ENCODE measurements around the gene ACTR3. TPM values are rescaled to one million over a fixed set of nuclear protein-coding genes. Genes with fewer than 3 reads are reported as not detected.

ACTR3 gene
- total and polyA plus RNA-seq, 2 experiments from 2014 or later: 63.7 to 137 TPM

- TF ChIP-seq ZNF331 (CRISPR knock-in tag; IDR thresholded peaks at IDR 0.05; ENCODE audit: low read depth) (no peak), CTCF (conservative IDR thresholded peaks at IDR 0.05; ENCODE audit: low read depth in 2 of 2) (no peak), EZH2phosphoT487 (IDR thresholded peaks at IDR 0.05; ENCODE audit: unreplicated experiment) (no peak), POLR2AphosphoS5 (IDR thresholded peaks at IDR 0.05; ENCODE audit: low read depth) (no peak), NANOG (IDR thresholded peaks at IDR 0.05; ENCODE audit: borderline replicate concordance) (no peak), EZH2 (IDR thresholded peaks at IDR 0.05; ENCODE audit: low read depth, unreplicated experiment) (no peak), JUNB (IDR thresholded peaks at IDR 0.05; ENCODE audit: unreplicated experiment) (no peak)
Observed at GRCh38 chr2:113972766-113973165, 82.9 kb downstream of the ACTR3 start (continued).

- Histone ChIP-seq H2AFZ (no peak overlapping the region), H3K4me1 (ENCODE audit: insufficient read depth) (no peaks in the 10 kb centered on the region), H3K9me2 (ENCODE audit: insufficient read depth) (no peaks in the 10 kb centered on the region), H3K27me3 (ENCODE audit: insufficient read depth) (no peaks in the 10 kb centered on the region), H3K36me3 (ENCODE audit: insufficient read depth) (no peaks in the 10 kb centered on the region), H3K27ac (ENCODE audit: low read depth) (no peak overlapping the region), H3F3A (replicated peaks; ENCODE audit: low read depth) (no peaks in the 10 kb centered on the region), H3K4me2 (no peak overlapping the region), H3K79me2 (replicated peaks; ENCODE audit: insufficient read depth) (no peaks in the 10 kb centered on the region), H3K4me3 (no peak overlapping the region), H4K20me1 (replicated peaks; ENCODE audit: insufficient read depth) (no peaks in the 10 kb centered on the region)
- DNase-seq (ENCODE audit: low spot score): no peak
- no peak for ATAC-seq
- H3K27ac Mint-ChIP-seq: no peak overlapping the region
- H3K9me3 Mint-ChIP-seq: peaks cover 25% of the 10 kb centered on the region
- no peak overlapping the region for H3K4me3 Mint-ChIP-seq
- H3K4me1 Mint-ChIP-seq: no peaks in the 10 kb centered on the region
- H3K27me3 Mint-ChIP-seq (ENCODE audit: insufficient read depth, low read depth, poor library complexity): peaks cover 7% of the 10 kb centered on the region
- peaks cover 13% of the 10 kb centered on the region for H3K36me3 Mint-ChIP-seq (ENCODE audit: low read depth)
- TF ChIP-seq ZNF114 (CRISPR knock-in tag; IDR thresholded peaks at IDR 0.05): no peak
- no peak for TF ChIP-seq JUNB (IDR thresholded peaks at IDR 0.05; ENCODE audit: unreplicated experiment)
- no peak for TF ChIP-seq POLR2AphosphoS5 (IDR thresholded peaks at IDR 0.05; ENCODE audit: low read depth)
- no peak for TF ChIP-seq STAT1 (IDR thresholded peaks at IDR 0.05; ENCODE audit: unreplicated experiment)
- no peak for TF ChIP-seq NANOG (IDR thresholded peaks at IDR 0.05; ENCODE audit: borderline replicate concordance)
- TF ChIP-seq ETS1 (IDR thresholded peaks at IDR 0.05): no peak
- TF ChIP-seq CTCF (conservative IDR thresholded peaks at IDR 0.05; ENCODE audit: low read depth in 2 of 2): no peak
- no peak for TF ChIP-seq CREB1 (CRISPR knock-in tag; IDR thresholded peaks at IDR 0.05; ENCODE audit: low read depth)
- no peak for TF ChIP-seq ZNF331 (CRISPR knock-in tag; IDR thresholded peaks at IDR 0.05; ENCODE audit: low read depth)
- no peak for TF ChIP-seq REST (IDR thresholded peaks at IDR 0.05; ENCODE audit: unreplicated experiment)
- no peak for TF ChIP-seq EZH2 (IDR thresholded peaks at IDR 0.05; ENCODE audit: low read depth, unreplicated experiment)
- no peak for TF ChIP-seq EZH2phosphoT487 (IDR thresholded peaks at IDR 0.05; ENCODE audit: unreplicated experiment)
Observed at GRCh38 chr2:113973810-113974209, 83.9 kb downstream of the ACTR3 start.

Data from GM23338 (cell line).